ENCODE measurements around the gene NBEAL2.
"Not testable (repeated sequence)": the region's sequence is repeated elsewhere in the genome, so short reads cannot be mapped to it uniquely, and the experiment has no call there.

NBEAL2 gene

GRCh38 chr3:47012342-47013230 lies 33.1 kb downstream of the NBEAL2 start:
- no peak for DNase-seq (ENCODE audit: low spot score)

GRCh38 chr3:47013231-47013630 lies 33.8 kb downstream of the NBEAL2 start:
- no peak for DNase-seq (ENCODE audit: low spot score)

- DNase-seq (ENCODE audit: low spot score) = no peak
Observed at GRCh38 chr3:47014036-47014435, 34.6 kb downstream of the NBEAL2 start.

- no peak for DNase-seq (ENCODE audit: low spot score)
Observed at GRCh38 chr3:47015151-47015550, 35.7 kb downstream of the NBEAL2 start.

- DNase-seq (ENCODE audit: low spot score) = no peak
Observed at GRCh38 chr3:47016086-47016933, 36.8 kb downstream of the NBEAL2 start.

GRCh38 chr3:47016934-47017435 lies 37.5 kb downstream of the NBEAL2 start:
- DNase-seq (ENCODE audit: low spot score) = peak; percentile 30

GRCh38 chr3:47017504-47018268 lies 38.2 kb downstream of the NBEAL2 start:
- DNase-seq (ENCODE audit: low spot score) = no peak

GRCh38 chr3:47018269-47018611 lies 38.8 kb downstream of the NBEAL2 start:
- DNase-seq (ENCODE audit: low spot score) = no peak

- no peak for DNase-seq (ENCODE audit: low spot score)
Observed at GRCh38 chr3:47019201-47019600, 39.7 kb downstream of the NBEAL2 start.

- no peak for DNase-seq (ENCODE audit: low spot score)
Observed at GRCh38 chr3:47020311-47020710, 40.8 kb downstream of the NBEAL2 start.

- no peak for DNase-seq (ENCODE audit: low spot score)
Observed at GRCh38 chr3:47022641-47023071, 43.2 kb downstream of the NBEAL2 start.

GRCh38 chr3:47024932-47025331 lies 45.5 kb downstream of the NBEAL2 start:
- no peak for DNase-seq (ENCODE audit: low spot score)

GRCh38 chr3:47026432-47026831 lies 47.0 kb downstream of the NBEAL2 start:
- DNase-seq (ENCODE audit: low spot score) = not testable (repeated sequence)

GRCh38 chr3:47028146-47028545 lies 48.7 kb downstream of the NBEAL2 start:
- no peak for DNase-seq (ENCODE audit: low spot score)

- no peak for DNase-seq (ENCODE audit: low spot score)
Observed at GRCh38 chr3:47028667-47029066, 49.2 kb downstream of the NBEAL2 start.

- DNase-seq (ENCODE audit: low spot score) = not testable (repeated sequence)
Observed at GRCh38 chr3:47031041-47031440, 51.6 kb downstream of the NBEAL2 start.

- no peak for DNase-seq (ENCODE audit: low spot score)
Observed at GRCh38 chr3:47034868-47035489, 55.5 kb downstream of the NBEAL2 start.

- DNase-seq (ENCODE audit: low spot score) = no peak
Observed at GRCh38 chr3:47035645-47036044, 56.2 kb downstream of the NBEAL2 start.

- no peak for DNase-seq (ENCODE audit: low spot score)
Observed at GRCh38 chr3:47036145-47036544, 56.7 kb downstream of the NBEAL2 start.

GRCh38 chr3:47037302-47037701 lies 57.8 kb downstream of the NBEAL2 start:
- not testable (repeated sequence) for DNase-seq (ENCODE audit: low spot score)

GRCh38 chr3:47041114-47041513 lies 61.6 kb downstream of the NBEAL2 start:
- DNase-seq (ENCODE audit: low spot score) = no peak
